ENCODE measurements around the gene RGL1.

DNA sequence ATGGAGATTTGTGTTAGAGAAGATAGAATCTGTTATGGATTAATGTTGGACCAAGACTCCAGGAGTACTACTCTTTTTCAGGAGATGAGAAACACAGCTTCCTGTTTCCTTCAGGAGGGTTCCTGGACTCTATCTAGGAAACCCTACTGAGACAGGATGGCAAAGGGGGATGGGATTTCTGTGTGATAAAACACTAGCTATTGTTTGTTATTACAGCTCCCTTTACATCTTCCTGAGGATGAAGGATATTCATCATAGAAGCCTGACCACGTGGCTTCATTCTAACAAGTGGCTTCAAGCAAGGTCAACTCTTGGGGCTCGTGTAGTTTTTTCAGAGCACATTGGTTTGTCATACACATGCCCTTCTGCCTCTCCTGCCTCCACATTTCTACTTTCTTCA is 33.3 kb downstream of the RGL1 start:
- TF ChIP-seq, protein P1, sequence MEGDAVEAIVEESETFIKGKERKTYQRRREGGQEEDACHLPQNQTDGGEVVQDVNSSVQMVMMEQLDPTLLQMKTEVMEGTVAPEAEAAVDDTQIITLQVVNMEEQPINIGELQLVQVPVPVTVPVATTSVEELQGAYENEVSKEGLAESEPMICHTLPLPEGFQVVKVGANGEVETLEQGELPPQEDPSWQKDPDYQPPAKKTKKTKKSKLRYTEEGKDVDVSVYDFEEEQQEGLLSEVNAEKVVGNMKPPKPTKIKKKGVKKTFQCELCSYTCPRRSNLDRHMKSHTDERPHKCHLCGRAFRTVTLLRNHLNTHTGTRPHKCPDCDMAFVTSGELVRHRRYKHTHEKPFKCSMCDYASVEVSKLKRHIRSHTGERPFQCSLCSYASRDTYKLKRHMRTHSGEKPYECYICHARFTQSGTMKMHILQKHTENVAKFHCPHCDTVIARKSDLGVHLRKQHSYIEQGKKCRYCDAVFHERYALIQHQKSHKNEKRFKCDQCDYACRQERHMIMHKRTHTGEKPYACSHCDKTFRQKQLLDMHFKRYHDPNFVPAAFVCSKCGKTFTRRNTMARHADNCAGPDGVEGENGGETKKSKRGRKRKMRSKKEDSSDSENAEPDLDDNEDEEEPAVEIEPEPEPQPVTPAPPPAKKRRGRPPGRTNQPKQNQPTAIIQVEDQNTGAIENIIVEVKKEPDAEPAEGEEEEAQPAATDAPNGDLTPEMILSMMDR (IDR thresholded peaks at IDR 0.05): no peak
- TF ChIP-seq POLR2AphosphoS5 (IDR thresholded peaks at IDR 0.05) (no peak), POLR2A (IDR thresholded peaks at IDR 0.05) (no peak), EP300 (IDR thresholded peaks at IDR 0.05) (no peak)
